Breast epithelium (tissue), 4 donors: ENCODE data around the gene CNTN5. TPM values are rescaled to one million over a fixed set of nuclear protein-coding genes. Genes with fewer than 3 reads are reported as not detected.

ENCODE experiments used
- DNase-seq, 2 donors: peaks; one replicate each; pipeline ENCODE4 v3.0.0-alpha.2; 2019; ENCODE audit warnings: low spot score in 2 of 2
- H3K27ac ChIP-seq, 2 donors: fragments of 200-600 bp; sonication (generic) in 1 of 2; one replicate each; pipeline ENCODE4 v1.5.1; 2016 to 2019; ENCODE audit warnings: mild to moderate bottlenecking in 1 of 2
- H3K27me3 ChIP-seq, 2 donors: fragments of 200-600 bp; sonication (generic) in 1 of 2; one replicate each; pipeline versions ENCODE4 v1.5.1 to v1.6.0; 2017 to 2019; ENCODE audit warnings: control low read depth in 1 of 2, mild to moderate bottlenecking in 1 of 2
- H3K36me3 ChIP-seq: fragments of 200-600 bp; one replicate; pipeline ENCODE4 v1.5.1; 2019
- H3K4me1 ChIP-seq, 2 donors: fragments of 200-600 bp; sonication (generic); one replicate each; pipeline ENCODE4 v1.5.1; 2016 to 2019; ENCODE audit warnings: control low read depth in 1 of 2
- H3K4me3 ChIP-seq, 3 donors: fragments of 200-600 bp; sonication (generic); 1 replicate in 2 of 3; 2 replicates in 1 of 3; pipeline ENCODE4 v1.5.1; 2016 to 2019; ENCODE audit warnings: mild to moderate bottlenecking in 3 of 3, moderate library complexity in 2 of 3
- H3K9me3 ChIP-seq, 2 donors: fragments of 200-600 bp; sonication (generic) in 1 of 2; one replicate each; pipeline ENCODE4 v1.5.1; 2016 to 2019; ENCODE audit warnings: control low read depth in 1 of 2
- POLR2A ChIP-seq: fragments of 450-650 bp; IDR thresholded peaks from one replicate; pipeline ENCODE4 v1.6.1; 2016; ENCODE audit warnings: antibody characterized with exemption, mild to moderate bottlenecking, moderate library complexity
- POLR2AphosphoS5 ChIP-seq, 3 donors: sonication (generic); formaldehyde crosslinking; IDR thresholded peaks; one replicate each; pipeline ENCODE4 v1.6.1; 2017; ENCODE audit warnings: antibody characterized with exemption in 3 of 3
- intact Hi-C: fragments of 100-400 bp; cut with DNase I; formaldehyde crosslinking; loops from one replicate; pipeline ENCODE4 v1.15.1; 2023; ENCODE audit warnings: low total_unique reads
- total RNA-seq, 3 donors: library from RNA; depleted of rRNA; stranded (reverse); fragments of >200 nt; gene quantifications; one replicate each; pipeline ENCODE4 v1.1.0, GENCODE V29; 2016
- TF ChIP-seq, protein P1 (sequence below), 3 donors: fragments of 450-650 bp; IDR thresholded peaks; one replicate each; pipeline ENCODE4 v1.5.1; 2016 to 2017; ENCODE audit warnings: antibody characterized with exemption in 3 of 3, mild to moderate bottlenecking in 3 of 3, moderate library complexity in 3 of 3

CNTN5 gene
- total RNA-seq, 3 donors from 2014 or later: not detected

DNA sequence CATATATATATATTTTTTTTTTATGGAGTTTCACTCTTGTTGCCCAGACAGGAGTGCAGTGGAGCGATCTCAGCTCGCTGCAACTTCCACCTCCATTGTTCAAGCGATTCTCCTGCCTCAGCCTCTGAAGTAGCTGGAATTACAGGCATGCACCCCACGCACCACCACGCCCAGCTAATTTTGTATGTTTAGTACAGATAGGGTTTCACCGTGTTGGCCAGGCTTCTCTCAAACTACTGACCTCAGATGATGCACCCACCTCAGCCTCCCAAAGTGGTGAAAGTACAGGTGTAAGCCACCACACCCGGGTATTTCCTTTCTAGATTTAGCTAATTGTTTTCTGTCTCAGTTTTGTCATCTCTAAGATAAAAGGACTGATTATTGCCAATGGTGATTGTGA is 821.1 kb downstream of the CNTN5 start:
- no peaks in the 10 kb centered on the region for H3K27me3 ChIP-seq
- intact Hi-C loops: no loop called here
- no peaks in the 10 kb centered on the region for H3K4me1 ChIP-seq
- no peaks in the 10 kb centered on the region for H3K9me3 ChIP-seq
- no peak for DNase-seq
- TF ChIP-seq, protein P1, sequence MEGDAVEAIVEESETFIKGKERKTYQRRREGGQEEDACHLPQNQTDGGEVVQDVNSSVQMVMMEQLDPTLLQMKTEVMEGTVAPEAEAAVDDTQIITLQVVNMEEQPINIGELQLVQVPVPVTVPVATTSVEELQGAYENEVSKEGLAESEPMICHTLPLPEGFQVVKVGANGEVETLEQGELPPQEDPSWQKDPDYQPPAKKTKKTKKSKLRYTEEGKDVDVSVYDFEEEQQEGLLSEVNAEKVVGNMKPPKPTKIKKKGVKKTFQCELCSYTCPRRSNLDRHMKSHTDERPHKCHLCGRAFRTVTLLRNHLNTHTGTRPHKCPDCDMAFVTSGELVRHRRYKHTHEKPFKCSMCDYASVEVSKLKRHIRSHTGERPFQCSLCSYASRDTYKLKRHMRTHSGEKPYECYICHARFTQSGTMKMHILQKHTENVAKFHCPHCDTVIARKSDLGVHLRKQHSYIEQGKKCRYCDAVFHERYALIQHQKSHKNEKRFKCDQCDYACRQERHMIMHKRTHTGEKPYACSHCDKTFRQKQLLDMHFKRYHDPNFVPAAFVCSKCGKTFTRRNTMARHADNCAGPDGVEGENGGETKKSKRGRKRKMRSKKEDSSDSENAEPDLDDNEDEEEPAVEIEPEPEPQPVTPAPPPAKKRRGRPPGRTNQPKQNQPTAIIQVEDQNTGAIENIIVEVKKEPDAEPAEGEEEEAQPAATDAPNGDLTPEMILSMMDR (IDR thresholded peaks at IDR 0.05): no peak
- TF ChIP-seq POLR2AphosphoS5 (IDR thresholded peaks at IDR 0.05) (no peak), POLR2A (no peak)
- H3K27ac ChIP-seq: no peak overlapping the region
- no peaks in the 10 kb centered on the region for H3K36me3 ChIP-seq
- no peak overlapping the region for H3K4me3 ChIP-seq

DNA sequence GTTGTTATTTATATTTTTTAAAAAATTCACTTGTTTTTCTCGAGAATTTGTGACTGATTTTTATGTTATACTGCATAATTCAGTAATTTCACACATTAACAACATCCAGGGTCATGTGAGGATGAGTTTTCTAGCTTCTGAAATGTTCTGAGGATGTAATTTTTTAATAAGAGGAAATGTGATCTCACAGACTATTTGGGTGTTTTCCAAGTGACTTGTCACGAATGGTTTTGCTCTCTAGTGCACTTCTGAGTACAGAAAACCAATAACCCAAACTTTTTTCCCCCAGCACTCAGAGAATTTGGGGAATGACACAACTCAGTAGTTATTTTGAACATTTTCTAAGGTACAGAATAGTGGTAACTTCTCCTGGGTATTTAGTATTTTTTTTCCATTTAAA is 845.2 kb downstream of the CNTN5 start:
- Histone ChIP-seq H3K4me1 (no peaks in the 10 kb centered on the region), H3K27me3 (no peaks in the 10 kb centered on the region), H3K4me3 (no peak overlapping the region), H3K36me3 (no peaks in the 10 kb centered on the region), H3K9me3 (no peaks in the 10 kb centered on the region), H3K27ac (no peak overlapping the region)
- TF ChIP-seq, protein P1 (IDR thresholded peaks at IDR 0.05): no peak
- no peak for TF ChIP-seq POLR2A
- TF ChIP-seq POLR2AphosphoS5 (IDR thresholded peaks at IDR 0.05): no peak
- DNase-seq: no peak
- intact Hi-C loops: no loop called here

DNA sequence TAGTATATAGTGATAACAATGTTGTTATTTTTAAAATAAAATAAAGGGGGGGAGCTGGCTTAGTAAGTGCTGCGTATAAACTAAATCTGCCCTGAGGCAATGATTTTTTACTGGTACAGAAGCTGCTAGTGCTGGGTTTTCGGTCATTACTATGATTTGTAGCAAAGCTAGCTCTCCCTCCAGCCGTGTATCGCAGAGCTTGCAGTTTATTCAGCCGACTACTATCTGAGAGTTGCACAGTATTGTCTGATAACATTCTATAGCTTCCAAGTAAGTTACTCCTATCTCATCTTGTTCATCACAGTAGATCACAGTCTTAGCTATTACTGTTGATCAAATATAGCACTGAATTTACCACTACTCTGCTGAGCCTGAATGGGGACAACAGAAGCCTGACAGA is 860.9 kb downstream of the CNTN5 start:
- Histone ChIP-seq H3K9me3 (no peaks in the 10 kb centered on the region), H3K27me3 (no peaks in the 10 kb centered on the region), H3K4me3 (no peak overlapping the region), H3K36me3 (no peaks in the 10 kb centered on the region), H3K4me1 (no peaks in the 10 kb centered on the region), H3K27ac (no peak overlapping the region)
- TF ChIP-seq, protein P1 (IDR thresholded peaks at IDR 0.05): no peak
- TF ChIP-seq POLR2A (no peak), POLR2AphosphoS5 (IDR thresholded peaks at IDR 0.05) (no peak)
- no peak for DNase-seq
- intact Hi-C loops: no loop called here

DNA sequence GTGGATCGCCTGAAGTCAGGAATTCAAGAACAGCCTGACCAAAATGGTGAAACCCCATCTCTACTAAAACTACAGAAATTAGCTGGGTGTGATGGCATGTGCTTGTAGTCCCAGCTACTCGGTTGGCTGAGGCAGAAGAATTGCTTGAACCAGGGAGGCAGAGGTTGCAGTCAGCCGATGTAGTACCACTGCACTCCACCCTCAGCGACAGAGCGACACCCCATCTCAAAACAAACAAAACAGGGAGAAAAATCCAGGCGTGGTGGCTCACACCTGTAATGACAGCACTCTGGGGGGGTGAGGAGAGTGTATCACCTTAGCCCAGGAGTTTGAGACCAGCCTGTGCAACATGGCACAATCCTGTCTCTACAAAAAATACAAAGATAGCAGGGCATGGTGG is 864.0 kb downstream of the CNTN5 start:
- Histone ChIP-seq H3K4me1 (no peaks in the 10 kb centered on the region), H3K9me3 (no peaks in the 10 kb centered on the region), H3K36me3 (no peaks in the 10 kb centered on the region), H3K27ac (no peak overlapping the region), H3K27me3 (no peaks in the 10 kb centered on the region), H3K4me3 (no peak overlapping the region)
- TF ChIP-seq POLR2AphosphoS5 (IDR thresholded peaks at IDR 0.05) (no peak), POLR2A (no peak)
- TF ChIP-seq, protein P1 (IDR thresholded peaks at IDR 0.05): no peak
- no peak for DNase-seq
- intact Hi-C loops: loop anchor here (2.0 kb wide), 1 partner anchor 36 kb away; no protein-coding TSS in a partner anchor

DNA sequence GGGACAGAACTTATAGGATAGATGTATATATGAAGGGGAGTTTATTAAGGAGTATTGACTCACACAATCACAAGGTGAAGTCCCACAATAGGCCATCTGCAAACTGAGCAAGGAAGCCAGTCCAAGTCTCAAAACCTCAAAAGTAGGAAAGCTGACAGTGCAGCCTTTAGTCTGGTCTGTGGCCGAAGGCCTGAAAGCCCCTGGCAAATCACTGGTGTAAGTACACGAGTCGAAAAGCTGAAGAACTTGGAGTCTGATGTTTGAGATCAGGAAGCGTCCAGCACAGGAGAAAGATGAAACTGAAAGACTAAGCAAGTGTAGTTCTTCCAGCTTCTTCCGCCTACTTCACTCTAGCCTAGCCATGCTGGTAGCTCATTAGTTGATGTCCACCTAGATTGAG is 866.7 kb downstream of the CNTN5 start:
- intact Hi-C loops: no loop called here
- Histone ChIP-seq H3K9me3 (no peaks in the 10 kb centered on the region), H3K4me3 (no peak overlapping the region), H3K27me3 (no peaks in the 10 kb centered on the region), H3K4me1 (no peaks in the 10 kb centered on the region), H3K36me3 (no peaks in the 10 kb centered on the region), H3K27ac (no peak overlapping the region)
- TF ChIP-seq, protein P1 (IDR thresholded peaks at IDR 0.05): no peak
- TF ChIP-seq POLR2A (no peak), POLR2AphosphoS5 (IDR thresholded peaks at IDR 0.05) (no peak)
- DNase-seq: no peak
